Activated gamma-delta T cell (primary cell): ENCODE data around the gene TNNI3K.

Experiments used
- DNase-seq: peaks from one replicate; lab custom pipeline; 2025; lab: John Stamatoyannopoulos, UW

The TNNI3K gene

GRCh38 chr1:74434321-74434720 lies 199.1 kb downstream of the TNNI3K start:
- no peak for DNase-seq

- DNase-seq, result no peak
Observed at GRCh38 chr1:74436078-74436477, 200.9 kb downstream of the TNNI3K start.

- DNase-seq, result no peak
Observed at GRCh38 chr1:74437035-74437434, 201.8 kb downstream of the TNNI3K start.

GRCh38 chr1:74452035-74452434 lies 216.8 kb downstream of the TNNI3K start:
- no peak for DNase-seq

- no peak for DNase-seq
Observed at GRCh38 chr1:74453277-74453676, 218.1 kb downstream of the TNNI3K start.

GRCh38 chr1:74455390-74455789 lies 220.2 kb downstream of the TNNI3K start:
- no peak for DNase-seq

GRCh38 chr1:74457253-74457652 lies 222.1 kb downstream of the TNNI3K start:
- DNase-seq, result no peak

- DNase-seq, result no peak
Observed at GRCh38 chr1:74463333-74463988, 228.3 kb downstream of the TNNI3K start.

- no peak for DNase-seq
Observed at GRCh38 chr1:74464037-74464436, 228.8 kb downstream of the TNNI3K start.

GRCh38 chr1:74465193-74465681 lies 230.1 kb downstream of the TNNI3K start:
- DNase-seq, result no peak

- DNase-seq, result no peak
Observed at GRCh38 chr1:74467786-74468377, 232.7 kb downstream of the TNNI3K start.

GRCh38 chr1:74468982-74469603 lies 233.9 kb downstream of the TNNI3K start:
- DNase-seq, result no peak

GRCh38 chr1:74470251-74470650 lies 235.1 kb downstream of the TNNI3K start:
- DNase-seq, result no peak

- no peak for DNase-seq
Observed at GRCh38 chr1:74470936-74471335, 235.7 kb downstream of the TNNI3K start.

- no peak for DNase-seq
Observed at GRCh38 chr1:74471470-74471869, 236.3 kb downstream of the TNNI3K start.

- DNase-seq, result no peak
Observed at GRCh38 chr1:74474585-74474984, 239.4 kb downstream of the TNNI3K start.

- DNase-seq, result no peak
Observed at GRCh38 chr1:74478979-74479378, 243.8 kb downstream of the TNNI3K start.

GRCh38 chr1:74480068-74480467 lies 244.9 kb downstream of the TNNI3K start:
- no peak for DNase-seq

- DNase-seq, result no peak
Observed at GRCh38 chr1:74481607-74482006, 246.4 kb downstream of the TNNI3K start.

- DNase-seq, result no peak
Observed at GRCh38 chr1:74485622-74486021, 250.4 kb downstream of the TNNI3K start.

GRCh38 chr1:74486036-74486435 lies 250.8 kb downstream of the TNNI3K start:
- no peak for DNase-seq

GRCh38 chr1:74496669-74497068 lies 261.5 kb downstream of the TNNI3K start:
- DNase-seq, result no peak

- DNase-seq, result no peak
Observed at GRCh38 chr1:74498901-74499300, 263.7 kb downstream of the TNNI3K start.
